GM12878 (cell line): ENCODE data around the gene SLC6A17. TPM values are rescaled to one million over a fixed set of nuclear protein-coding genes. Genes with fewer than 3 reads are reported as not detected.

Experiments used
- ATAC-seq: fragments of 200-7000 bp; cut with Tn5 transposase; 3 replicates; pipeline ENCODE4 v1.9.1; 2020; ENCODE audit warnings: mild to moderate bottlenecking, moderate library complexity
- BruUV-seq: library from RNA; stranded (reverse); fragments of 400-500 nt; replicated peaks from 2 replicates; lab custom pipeline; 2021; lab: Mats Ljungman, UMichigan
- CTCF ChIA-PET: fragments of 300-600 bp; sonication (Branson Sonifier 250); formaldehyde crosslinking; extraction: SDS; loops from one replicate; lab custom pipeline; 2021; ENCODE audit warnings: inconsistent platforms; lab: Yijun Ruan, JAX
- POLR2A ChIA-PET: fragments of 350-600 bp; formaldehyde crosslinking; extraction: SDS; loops from one replicate; lab custom pipeline; 2021; ENCODE audit warnings: inconsistent platforms; lab: Charles Lee
- RAD21 ChIA-PET: fragments of 300-600 bp; sonication (Branson Sonifier 250); formaldehyde crosslinking; loops from one replicate; lab custom pipeline; 2023; ENCODE audit warnings: antibody characterized with exemption; ENCODE audit not compliant: unreplicated experiment; lab: Charles Lee
- SMC1A ChIA-PET: fragments of 300-600 bp; sonication (Branson Sonifier 250); formaldehyde crosslinking; loops from one replicate; lab custom pipeline; 2023; ENCODE audit not compliant: unreplicated experiment, uncharacterized antibody; lab: Charles Lee
- DNase-seq: peaks from one replicate; pipeline ENCODE4 v3.0.0-alpha.2; 2011; ENCODE audit warnings: low read depth, low spot score
- FAIRE-seq: peaks from 3 replicates; lab custom pipeline; 2011; peaks lifted over from hg19 to GRCh38; lab: Jason Lieb, UNC
- H2AFZ ChIP-seq: 2 replicates; pipeline ENCODE4 v1.6.0; 2011; ENCODE audit warnings: low read depth, low read length, control low read depth; ENCODE audit not compliant: control insufficient read depth
- H3K27ac ChIP-seq: 2 replicates; pipeline ENCODE4 v1.5.1; 2011; ENCODE audit warnings: control low read depth; ENCODE audit not compliant: control insufficient read depth, insufficient read depth
- H3K27me3 ChIP-seq, 2 experiments: replicated peaks in 1 of 2; 2 replicates each; pipeline versions ENCODE4 v1.6.0 to v1.6.1; 2011; ENCODE audit warnings: low read length in 1 of 2; ENCODE audit not compliant: control insufficient read depth in 2 of 2, insufficient read depth in 2 of 2
- H3K36me3 ChIP-seq, 2 experiments: 2 replicates each; pipeline ENCODE4 v1.5.1; 2011; ENCODE audit warnings: low read length in 1 of 2; ENCODE audit not compliant: control insufficient read depth in 2 of 2, insufficient read depth in 2 of 2
- H3K4me1 ChIP-seq: 2 replicates; pipeline ENCODE4 v1.6.1; 2011; ENCODE audit warnings: mild to moderate bottlenecking, low read length, moderate library complexity, mixed read lengths; ENCODE audit not compliant: control insufficient read depth, insufficient read depth
- H3K4me2 ChIP-seq: 2 replicates; pipeline ENCODE4 v1.6.0; 2011; ENCODE audit warnings: control low read depth; ENCODE audit not compliant: control insufficient read depth, insufficient read depth
- H3K4me3 ChIP-seq: fragments of 200-600 bp; sonication (generic); 2 replicates; pipeline ENCODE4 v1.5.1; 2016
- H3K79me2 ChIP-seq: 2 replicates; pipeline ENCODE4 v1.6.0; 2011; ENCODE audit warnings: low read length; ENCODE audit not compliant: control insufficient read depth, insufficient read depth
- H3K9ac ChIP-seq: 2 replicates; pipeline ENCODE4 v1.8.0; 2011; ENCODE audit warnings: low read length, control low read depth, mixed read lengths; ENCODE audit not compliant: control insufficient read depth, insufficient read depth
- H3K9me3 ChIP-seq: replicated peaks from 3 replicates; pipeline ENCODE4 v1.5.1; 2011; ENCODE audit warnings: mild to moderate bottlenecking, low read length; ENCODE audit not compliant: control insufficient read depth, insufficient read depth
- H4K20me1 ChIP-seq: 2 replicates; pipeline ENCODE4 v1.6.0; 2011; ENCODE audit not compliant: control insufficient read depth, insufficient read depth
- ASH2L ChIP-seq: fragments of 300-600, 200-600 bp; sonication (generic); IDR thresholded peaks from 2 replicates; pipeline ENCODE4 v1.6.1; 2017; ENCODE audit warnings: low read depth, mild to moderate bottlenecking, borderline replicate concordance
- BHLHE40 ChIP-seq, 2 experiments: fragments of 450-650 bp in 1 of 2; IDR thresholded peaks; 2 replicates each; pipeline ENCODE4 v1.6.1; 2011 to 2017; ENCODE audit warnings: low read depth in 2 of 2, borderline replicate concordance in 1 of 2, improper control_type of control experiment in 1 of 2, low read length in 1 of 2, mild to moderate bottlenecking in 1 of 2
- BMI1 ChIP-seq: fragments of 450-650 bp; IDR thresholded peaks from 2 replicates; pipeline ENCODE4 v1.6.1; 2016; ENCODE audit warnings: mild to moderate bottlenecking, moderate library complexity, borderline replicate concordance
- CBX3 ChIP-seq: fragments of 200-600 bp; sonication (generic); IDR thresholded peaks from 2 replicates; pipeline ENCODE4 v1.6.1; 2016; ENCODE audit warnings: low read depth, borderline replicate concordance
- CHD1 ChIP-seq: IDR thresholded peaks from 2 replicates; pipeline ENCODE4 v1.6.1; 2012; ENCODE audit warnings: low read depth, low read length, improper control_type of control experiment
- E4F1 ChIP-seq: fragments of 450-650 bp; IDR thresholded peaks from 2 replicates; pipeline ENCODE4 v1.6.1; 2018; ENCODE audit warnings: borderline replicate concordance, mild to moderate bottlenecking; ENCODE audit not compliant: partially characterized antibody
- GABPA ChIP-seq: IDR thresholded peaks from 2 replicates; pipeline ENCODE4 v1.6.1; 2014; ENCODE audit warnings: antibody characterized with exemption, low read depth, mild to moderate bottlenecking, inconsistent platforms
- POLR2A ChIP-seq: IDR thresholded peaks from 2 replicates; pipeline ENCODE4 v1.6.1; 2011; ENCODE audit warnings: low read depth, mild to moderate bottlenecking, low read length
- POLR2AphosphoS5 ChIP-seq: IDR thresholded peaks from 2 replicates; pipeline ENCODE4 v1.6.1; 2011; ENCODE audit warnings: mild to moderate bottlenecking, low read length, inconsistent platforms
- RELB ChIP-seq: fragments of 450-650 bp; IDR thresholded peaks from 2 replicates; pipeline ENCODE4 v1.6.1; 2017; ENCODE audit warnings: low read depth, mild to moderate bottlenecking, moderate library complexity
- SIX5 ChIP-seq: IDR thresholded peaks from 2 replicates; pipeline ENCODE4 v1.6.1; 2011; ENCODE audit warnings: mild to moderate bottlenecking, low read depth, low read length, moderate library complexity; ENCODE audit not compliant: severe bottlenecking
- SP1 ChIP-seq: IDR thresholded peaks from one replicate; pipeline ENCODE4 v1.6.1; 2011; ENCODE audit warnings: low read depth, low read length
- SUPT20H ChIP-seq: IDR thresholded peaks from 2 replicates; pipeline ENCODE4 v1.6.1; 2011; ENCODE audit warnings: low read depth, mild to moderate bottlenecking, low read length, moderate library complexity, borderline replicate concordance; ENCODE audit not compliant: control insufficient read depth
- WGBS: methylation state at CpG from one replicate; pipeline ENCODE4 v1.1.6; 2016; ENCODE audit warnings: low lambda C conversion rate; ENCODE audit not compliant: insufficient replicate concordance, insufficient coverage; ENCODE audit errors: missing lambda C conversion rate; 5-methylcytosine and 5-hydroxymethylcytosine counted together
- in situ Hi-C: fragments of 300-500 bp; cut with MboI; formaldehyde crosslinking; loops from 9 replicates; pipeline ENCODE4 v1.14.3; 2018; ENCODE audit warnings: mixed read lengths
- intact Hi-C: fragments of 100-400 bp; cut with micrococcal nuclease; formaldehyde crosslinking; loops from one replicate; pipeline ENCODE4 v1.14.2; 2022; ENCODE audit not compliant: unreplicated experiment
- polyA plus RNA-seq, 11 experiments: library from polyadenylated mRNA; depleted of rRNA in 4 of 11; unstranded in 6 of 11; stranded (reverse) in 5 of 11; fragments of >200 nt; fragmentation: Nextera tagmentation in 4 of 11; fragmentation: Illumina TruSeq in 1 of 11; extraction: Ambion mirVana in 4 of 11; extraction: Trizol in 1 of 11; gene quantifications; 1 replicate in 1 of 11; 2 replicates in 10 of 11; pipeline versions ENCODE4 v1.2.1 to v1.2.3, GENCODE V29; 2011 to 2016; ENCODE audit warnings: inconsistent platforms in 2 of 11, missing spikeins in 2 of 11, low read depth in 1 of 11
- total RNA-seq, 4 experiments: library from RNA; depleted of rRNA in 3 of 4; stranded (reverse); fragments of >200 nt in 3 of 4; fragmentation: Illumina TruSeq in 1 of 4; extraction: Trizol in 1 of 4; gene quantifications; 2 replicates each; pipeline versions ENCODE4 v1.2.1 to v1.2.3, GENCODE V29; 2013 to 2021

Gene SLC6A17
- total and polyA plus RNA-seq, 10 of the 15 experiments (the other 5 are each of a cell fraction or from before 2014, with no cell fraction given), result not detected

GRCh38 chr1:110218137-110218536 is 67.8 kb downstream of the SLC6A17 start:
- DNase-seq (no peak), ATAC-seq (no peak), FAIRE-seq (no peak)
- SMC1A ChIA-PET, result interaction anchor here (1.0 to 1.2 kb wide), 2 partner anchors 9 to 11 kb away, joined by 3 read pairs; no protein-coding TSS in a partner anchor
- POLR2A ChIA-PET, result no interaction called here
- no TSS peak for BruUV-seq
- Histone ChIP-seq H3K36me3 (no peaks in the 10 kb centered on the region), H3K79me2 (no peaks in the 10 kb centered on the region), H3K27ac (no peak overlapping the region), H3K4me1 (no peaks in the 10 kb centered on the region; the same call in 1 of the 2 replicates), H3K9ac (no peak overlapping the region), H3K27me3 (no peaks in the 10 kb centered on the region; a peak in 1 of 4 replicates), H4K20me1 (no peaks in the 10 kb centered on the region), H3K4me2 (no peak overlapping the region), H2AFZ (no peak overlapping the region), H3K9me3 (no peaks in the 10 kb centered on the region), H3K4me3 (no peak overlapping the region)
- RAD21 ChIA-PET, result no interaction called here
- in situ Hi-C loops, result no loop called here
- WGBS, result 76% methylated on average over 5 of the region's 5 CpGs
- CTCF ChIA-PET, result interaction anchor here (2.8 to 18.8 kb wide), 2 partner anchors 10 to 93 kb away, joined by 16 to 753 read pairs; no protein-coding TSS in a partner anchor
- intact Hi-C loops, result no loop called here
- TF ChIP-seq BHLHE40 (IDR thresholded peaks at IDR 0.05; ENCODE audit: borderline replicate concordance in 1 of 2, low read depth in 2 of 2, low read length in 1 of 2) (no peak), ASH2L (no peak), SIX5 (no peak), POLR2AphosphoS5 (no peak), RELB (no peak), CBX3 (no peak), SUPT20H (no peak), E4F1 (no peak), GABPA (no peak), CHD1 (no peak), BMI1 (no peak), SP1 (no peak), POLR2A (no peak)
